Panc1 (cell line): ENCODE results near the gene MSTO1.

Experiments
- POLR2AphosphoS5 ChIP-seq: IDR thresholded peaks from 2 replicates; pipeline ENCODE4 v1.6.1; 2012; ENCODE audit warnings: mild to moderate bottlenecking, low read depth, low read length, moderate library complexity
- TF ChIP-seq, protein P1 (sequence below): fragments of 450-650 bp; IDR thresholded peaks from 2 replicates; pipeline ENCODE4 v1.5.1; 2017; ENCODE audit warnings: mild to moderate bottlenecking

DNA sequence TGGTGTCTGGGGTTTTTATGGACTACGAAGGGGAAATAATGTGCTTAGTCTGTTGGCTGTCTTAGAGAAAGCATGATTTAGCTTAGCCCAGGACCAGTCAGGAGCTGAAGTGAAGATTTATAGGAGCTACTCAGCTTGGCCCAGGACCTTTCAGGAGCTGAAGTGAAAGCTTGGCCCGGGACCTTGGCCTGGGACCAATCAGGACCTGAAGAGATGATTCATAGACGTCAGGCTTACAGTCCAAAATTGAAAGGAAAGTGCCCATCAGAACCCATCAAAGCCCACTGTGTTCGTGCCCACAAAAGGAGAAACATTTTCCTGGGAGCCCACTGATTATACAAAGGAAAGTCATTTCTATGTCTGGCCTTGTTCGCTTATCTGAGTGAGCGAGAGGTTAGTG, 35.6 kb downstream of the MSTO1 start:
- TF ChIP-seq, protein P1, sequence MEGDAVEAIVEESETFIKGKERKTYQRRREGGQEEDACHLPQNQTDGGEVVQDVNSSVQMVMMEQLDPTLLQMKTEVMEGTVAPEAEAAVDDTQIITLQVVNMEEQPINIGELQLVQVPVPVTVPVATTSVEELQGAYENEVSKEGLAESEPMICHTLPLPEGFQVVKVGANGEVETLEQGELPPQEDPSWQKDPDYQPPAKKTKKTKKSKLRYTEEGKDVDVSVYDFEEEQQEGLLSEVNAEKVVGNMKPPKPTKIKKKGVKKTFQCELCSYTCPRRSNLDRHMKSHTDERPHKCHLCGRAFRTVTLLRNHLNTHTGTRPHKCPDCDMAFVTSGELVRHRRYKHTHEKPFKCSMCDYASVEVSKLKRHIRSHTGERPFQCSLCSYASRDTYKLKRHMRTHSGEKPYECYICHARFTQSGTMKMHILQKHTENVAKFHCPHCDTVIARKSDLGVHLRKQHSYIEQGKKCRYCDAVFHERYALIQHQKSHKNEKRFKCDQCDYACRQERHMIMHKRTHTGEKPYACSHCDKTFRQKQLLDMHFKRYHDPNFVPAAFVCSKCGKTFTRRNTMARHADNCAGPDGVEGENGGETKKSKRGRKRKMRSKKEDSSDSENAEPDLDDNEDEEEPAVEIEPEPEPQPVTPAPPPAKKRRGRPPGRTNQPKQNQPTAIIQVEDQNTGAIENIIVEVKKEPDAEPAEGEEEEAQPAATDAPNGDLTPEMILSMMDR: no peak
- TF ChIP-seq POLR2AphosphoS5: no peak
